ENCODE results near the gene TMPRSS7. TPM values are rescaled to one million over a fixed set of nuclear protein-coding genes. Genes with fewer than 3 reads are reported as not detected.

TMPRSS7 gene
- polyA plus RNA-seq, 1 donor from 2014 or later: 0.52 TPM

DNA sequence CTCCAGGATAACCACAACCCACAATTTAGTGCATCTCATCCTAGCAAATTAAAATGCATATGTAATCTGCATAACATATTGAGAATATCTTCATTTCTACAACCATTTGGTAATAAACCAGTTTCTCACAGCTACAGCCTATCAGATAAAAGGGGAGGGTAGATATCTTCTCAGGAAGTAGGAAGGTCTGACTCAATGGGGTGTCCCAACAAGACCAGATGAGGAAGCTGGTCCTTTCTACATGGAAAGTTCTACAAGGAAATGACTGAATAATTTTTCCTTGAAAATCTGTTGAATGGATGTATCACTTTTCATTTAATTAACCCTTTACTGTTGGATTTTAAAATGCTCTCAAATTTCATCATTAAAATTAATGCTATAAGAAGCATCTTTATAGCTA lies 17.4 kb upstream of the TMPRSS7 start:
- no peaks in the 10 kb centered on the region for H3K36me3 ChIP-seq (ENCODE audit: insufficient read depth, low read length)
- H3K4me3 ChIP-seq (ENCODE audit: low read length): no peak overlapping the region
- H3K79me2 ChIP-seq (replicated peaks; ENCODE audit: insufficient read depth, low read length): no peaks in the 10 kb centered on the region
- H4K20me1 ChIP-seq (ENCODE audit: insufficient read depth): no peaks in the 10 kb centered on the region
- no peak overlapping the region for H3K4me2 ChIP-seq (ENCODE audit: low read length)
- H3K9ac ChIP-seq (ENCODE audit: low read length): no peak overlapping the region
- no peak overlapping the region for H3K27ac ChIP-seq (ENCODE audit: low read length)
- no peak overlapping the region for H2AFZ ChIP-seq (ENCODE audit: low read depth, low read length)
- H3F3A ChIP-seq (ENCODE audit: insufficient read depth, low read length, poor library complexity, severe bottlenecking): no peaks in the 10 kb centered on the region
- no peaks in the 10 kb centered on the region for H3K27me3 ChIP-seq (ENCODE audit: insufficient read depth, low read depth, low read length)
- TF ChIP-seq POLR2AphosphoS5 (IDR thresholded peaks at IDR 0.05): no peak
- TF ChIP-seq RAD21 (conservative IDR thresholded peaks at IDR 0.05): no peak
- no peak for TF ChIP-seq EZH2 (IDR thresholded peaks at IDR 0.05; ENCODE audit: borderline replicate concordance, insufficient read depth, low read length, poor library complexity, severe bottlenecking)
- no peak for TF ChIP-seq EP300 (conservative IDR thresholded peaks at IDR 0.05; ENCODE audit: poor library complexity, severe bottlenecking)
- TF ChIP-seq CTCF (IDR thresholded peaks at IDR 0.05; ENCODE audit: poor library complexity, severe bottlenecking): no peak
- no peak for TF ChIP-seq SMC3 (conservative IDR thresholded peaks at IDR 0.05; ENCODE audit: poor library complexity)
- TF ChIP-seq, protein P1, sequence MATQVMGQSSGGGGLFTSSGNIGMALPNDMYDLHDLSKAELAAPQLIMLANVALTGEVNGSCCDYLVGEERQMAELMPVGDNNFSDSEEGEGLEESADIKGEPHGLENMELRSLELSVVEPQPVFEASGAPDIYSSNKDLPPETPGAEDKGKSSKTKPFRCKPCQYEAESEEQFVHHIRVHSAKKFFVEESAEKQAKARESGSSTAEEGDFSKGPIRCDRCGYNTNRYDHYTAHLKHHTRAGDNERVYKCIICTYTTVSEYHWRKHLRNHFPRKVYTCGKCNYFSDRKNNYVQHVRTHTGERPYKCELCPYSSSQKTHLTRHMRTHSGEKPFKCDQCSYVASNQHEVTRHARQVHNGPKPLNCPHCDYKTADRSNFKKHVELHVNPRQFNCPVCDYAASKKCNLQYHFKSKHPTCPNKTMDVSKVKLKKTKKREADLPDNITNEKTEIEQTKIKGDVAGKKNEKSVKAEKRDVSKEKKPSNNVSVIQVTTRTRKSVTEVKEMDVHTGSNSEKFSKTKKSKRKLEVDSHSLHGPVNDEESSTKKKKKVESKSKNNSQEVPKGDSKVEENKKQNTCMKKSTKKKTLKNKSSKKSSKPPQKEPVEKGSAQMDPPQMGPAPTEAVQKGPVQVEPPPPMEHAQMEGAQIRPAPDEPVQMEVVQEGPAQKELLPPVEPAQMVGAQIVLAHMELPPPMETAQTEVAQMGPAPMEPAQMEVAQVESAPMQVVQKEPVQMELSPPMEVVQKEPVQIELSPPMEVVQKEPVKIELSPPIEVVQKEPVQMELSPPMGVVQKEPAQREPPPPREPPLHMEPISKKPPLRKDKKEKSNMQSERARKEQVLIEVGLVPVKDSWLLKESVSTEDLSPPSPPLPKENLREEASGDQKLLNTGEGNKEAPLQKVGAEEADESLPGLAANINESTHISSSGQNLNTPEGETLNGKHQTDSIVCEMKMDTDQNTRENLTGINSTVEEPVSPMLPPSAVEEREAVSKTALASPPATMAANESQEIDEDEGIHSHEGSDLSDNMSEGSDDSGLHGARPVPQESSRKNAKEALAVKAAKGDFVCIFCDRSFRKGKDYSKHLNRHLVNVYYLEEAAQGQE (IDR thresholded peaks at IDR 0.05; ENCODE audit: borderline replicate concordance): no peak
- H3K9me2 ChIP-seq (ENCODE audit: insufficient read depth, low read length): no peaks in the 10 kb centered on the region
- H3K9me3 ChIP-seq (ENCODE audit: low read length): no peaks in the 10 kb centered on the region

DNA sequence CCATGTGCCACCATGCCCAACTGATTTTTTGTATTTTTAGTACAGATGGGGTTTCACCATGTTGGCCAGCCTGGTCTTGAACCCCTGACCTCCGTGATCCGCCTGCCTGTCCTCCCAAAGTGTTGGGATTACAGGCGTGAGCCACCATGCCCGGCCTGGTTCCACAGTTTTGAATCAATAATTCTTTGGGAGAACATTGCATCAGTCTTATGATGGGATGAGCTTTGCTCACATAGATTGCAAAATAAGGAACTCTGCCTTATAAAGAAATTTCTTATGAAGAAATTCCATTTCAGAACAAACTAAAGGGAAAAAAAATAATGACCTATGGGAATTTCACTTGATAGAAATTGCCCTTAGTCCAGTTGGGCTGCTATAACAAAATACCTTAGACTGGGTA lies 15.8 kb upstream of the TMPRSS7 start:
- Histone ChIP-seq H3K9me3 (ENCODE audit: low read length) (no peaks in the 10 kb centered on the region), H3F3A (ENCODE audit: insufficient read depth, low read length, poor library complexity, severe bottlenecking) (no peaks in the 10 kb centered on the region), H3K27ac (ENCODE audit: low read length) (no peak overlapping the region), H3K27me3 (ENCODE audit: insufficient read depth, low read depth, low read length) (no peaks in the 10 kb centered on the region), H3K79me2 (replicated peaks; ENCODE audit: insufficient read depth, low read length) (no peaks in the 10 kb centered on the region), H4K20me1 (ENCODE audit: insufficient read depth) (no peaks in the 10 kb centered on the region), H2AFZ (ENCODE audit: low read depth, low read length) (no peak overlapping the region), H3K36me3 (ENCODE audit: insufficient read depth, low read length) (no peaks in the 10 kb centered on the region), H3K9ac (ENCODE audit: low read length) (no peak overlapping the region), H3K4me3 (ENCODE audit: low read length) (no peak overlapping the region), H3K9me2 (ENCODE audit: insufficient read depth, low read length) (no peaks in the 10 kb centered on the region), H3K4me2 (ENCODE audit: low read length) (no peak overlapping the region)
- TF ChIP-seq POLR2AphosphoS5 (IDR thresholded peaks at IDR 0.05) (no peak), RAD21 (conservative IDR thresholded peaks at IDR 0.05) (no peak), EP300 (conservative IDR thresholded peaks at IDR 0.05; ENCODE audit: poor library complexity, severe bottlenecking) (no peak), MXI1 (conservative IDR thresholded peaks at IDR 0.05; ENCODE audit: poor library complexity, severe bottlenecking) (no peak), TAF1 (IDR thresholded peaks at IDR 0.05; ENCODE audit: low read depth) (no peak)

DNA sequence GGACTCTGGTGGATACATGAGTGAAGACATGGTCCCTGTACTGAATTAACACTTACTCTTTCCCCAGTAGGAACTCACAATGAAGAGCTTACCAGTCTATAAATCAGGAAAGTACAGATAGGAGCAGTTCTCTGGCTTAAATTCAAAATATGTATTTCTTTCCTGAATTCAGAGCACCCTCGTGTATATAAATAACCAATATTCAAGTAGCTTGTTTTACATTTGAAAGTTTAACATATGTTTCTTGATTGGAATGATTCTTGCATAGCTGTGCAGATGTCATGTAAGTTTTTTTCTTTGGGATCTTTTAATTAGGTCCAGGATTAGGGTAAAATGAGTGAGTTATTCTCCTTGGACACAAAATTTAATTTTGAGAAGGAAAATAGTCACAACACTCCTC lies 14.8 kb upstream of the TMPRSS7 start:
- H4K20me1 ChIP-seq (ENCODE audit: insufficient read depth): no peaks in the 10 kb centered on the region
- H3K27me3 ChIP-seq (ENCODE audit: insufficient read depth, low read depth, low read length): no peaks in the 10 kb centered on the region
- H3K9me3 ChIP-seq (ENCODE audit: low read length): no peaks in the 10 kb centered on the region
- no peak overlapping the region for H2AFZ ChIP-seq (ENCODE audit: low read depth, low read length)
- no peak for TF ChIP-seq SMC3 (conservative IDR thresholded peaks at IDR 0.05; ENCODE audit: poor library complexity)
- H3K9ac ChIP-seq (ENCODE audit: low read length): no peak overlapping the region
- H3K4me3 ChIP-seq (ENCODE audit: low read length): no peak overlapping the region
- H3K27ac ChIP-seq (ENCODE audit: low read length): no peak overlapping the region
- no peak overlapping the region for H3K4me2 ChIP-seq (ENCODE audit: low read length)
- no peaks in the 10 kb centered on the region for H3F3A ChIP-seq (ENCODE audit: insufficient read depth, low read length, poor library complexity, severe bottlenecking)
- no peaks in the 10 kb centered on the region for H3K9me2 ChIP-seq (ENCODE audit: insufficient read depth, low read length)
- H3K36me3 ChIP-seq (ENCODE audit: insufficient read depth, low read length): no peaks in the 10 kb centered on the region
- no peaks in the 10 kb centered on the region for H3K79me2 ChIP-seq (replicated peaks; ENCODE audit: insufficient read depth, low read length)
